ENCODE measurements around the gene NDUFB2. TPM values are rescaled to one million over a fixed set of nuclear protein-coding genes. Genes with fewer than 3 reads are reported as not detected.

Gene NDUFB2
- total RNA-seq, 1 experiment from 2014 or later, result 152 TPM

DNA sequence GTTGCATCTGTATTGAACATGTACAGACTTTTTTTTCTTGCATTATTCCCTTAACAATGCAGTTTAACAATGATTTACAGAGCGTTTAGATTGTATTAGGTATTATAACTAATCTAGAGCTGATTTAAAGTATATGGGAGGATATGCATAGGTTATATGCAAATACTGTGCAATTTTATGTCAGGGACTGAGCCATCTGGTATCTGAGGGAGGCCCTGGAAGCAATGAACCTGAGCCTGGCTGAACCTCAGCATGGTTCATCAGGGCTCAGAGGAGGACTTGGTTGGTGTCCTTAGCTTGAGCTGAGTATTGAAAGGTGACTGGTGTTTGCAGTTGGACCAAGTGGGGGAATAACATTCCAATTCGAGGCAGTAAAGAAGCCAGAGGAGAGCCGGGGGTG, 19.0 kb upstream of the NDUFB2 start:
- TF ChIP-seq ZNF396 (CRISPR knock-in tag; IDR thresholded peaks at IDR 0.05; ENCODE audit: borderline replicate concordance) (no peak), ZNF121 (CRISPR knock-in tag; IDR thresholded peaks at IDR 0.05) (no peak), MXD4 (CRISPR knock-in tag; IDR thresholded peaks at IDR 0.05; ENCODE audit: borderline replicate concordance) (no peak)
- H3K27me3 Mint-ChIP-seq (ENCODE audit: low read depth), result no peaks in the 10 kb centered on the region
- peaks cover under 1% of the 10 kb centered on the region for H3K4me1 Mint-ChIP-seq
- ChIA-PET CTCF (no interaction called here), POLR2A (no interaction called here)
- ATAC-seq, result no peak
- peaks cover 12% of the 10 kb centered on the region for H3K36me3 Mint-ChIP-seq
- DNase-seq (ENCODE audit: low spot score), result no peak
- no peaks in the 10 kb centered on the region for H3K9me3 Mint-ChIP-seq
- no peak overlapping the region for H3K4me3 Mint-ChIP-seq
- no peak overlapping the region for H3K27ac Mint-ChIP-seq

DNA sequence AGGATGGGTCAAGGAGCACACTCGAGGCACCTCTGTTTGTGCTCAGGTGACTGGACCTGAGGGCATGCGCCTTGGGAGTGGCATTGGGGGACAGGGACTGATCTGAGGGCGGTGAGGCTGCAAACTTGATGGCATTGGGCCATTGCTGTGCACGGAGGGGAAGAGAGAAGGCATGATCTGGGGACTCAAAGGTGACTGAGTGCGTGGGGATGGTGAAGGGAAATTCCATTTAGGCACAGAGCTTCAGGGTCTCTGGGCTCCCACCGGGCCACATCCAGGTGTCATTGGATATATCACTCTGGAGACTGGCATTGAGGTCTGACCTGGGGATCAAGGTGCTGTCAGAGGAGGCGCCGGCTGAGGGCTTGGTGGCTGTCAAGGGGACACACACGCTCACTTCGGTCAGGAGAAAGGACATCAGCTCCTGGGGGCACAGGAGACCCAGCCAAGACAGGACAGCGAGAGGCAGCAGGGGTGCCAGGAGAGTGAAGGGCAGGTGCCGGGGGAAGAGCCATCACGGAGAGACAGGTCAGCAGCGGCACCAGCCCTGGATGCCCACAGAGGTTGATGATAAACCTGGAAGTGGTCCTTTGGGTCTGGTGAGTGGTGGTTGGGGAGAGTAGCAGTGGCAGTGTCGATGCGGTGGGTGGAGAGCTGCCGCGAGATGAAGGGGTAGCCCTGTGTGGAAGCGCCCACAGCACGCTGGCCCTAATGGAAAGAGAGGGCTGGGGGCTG, 18.3 kb upstream of the NDUFB2 start:
- Mint-ChIP-seq H3K9me3 (no peaks in the 10 kb centered on the region), H3K27me3 (ENCODE audit: low read depth) (no peaks in the 10 kb centered on the region), H3K4me3 (no peak overlapping the region), H3K4me1 (no peaks in the 10 kb centered on the region), H3K27ac (peak overlapping the region; percentile 45; the same call in 1 of the 2 replicates), H3K36me3 (peaks cover 12% of the 10 kb centered on the region)
- CTCF ChIA-PET, result interaction anchor here (1.4 kb wide), 1 partner anchor 13 kb away, joined by 3 read pairs; no protein-coding TSS in a partner anchor
- ATAC-seq (no peak), DNase-seq (ENCODE audit: low spot score) (no peak)
- POLR2A ChIA-PET, result no interaction called here
- TF ChIP-seq, protein P1, sequence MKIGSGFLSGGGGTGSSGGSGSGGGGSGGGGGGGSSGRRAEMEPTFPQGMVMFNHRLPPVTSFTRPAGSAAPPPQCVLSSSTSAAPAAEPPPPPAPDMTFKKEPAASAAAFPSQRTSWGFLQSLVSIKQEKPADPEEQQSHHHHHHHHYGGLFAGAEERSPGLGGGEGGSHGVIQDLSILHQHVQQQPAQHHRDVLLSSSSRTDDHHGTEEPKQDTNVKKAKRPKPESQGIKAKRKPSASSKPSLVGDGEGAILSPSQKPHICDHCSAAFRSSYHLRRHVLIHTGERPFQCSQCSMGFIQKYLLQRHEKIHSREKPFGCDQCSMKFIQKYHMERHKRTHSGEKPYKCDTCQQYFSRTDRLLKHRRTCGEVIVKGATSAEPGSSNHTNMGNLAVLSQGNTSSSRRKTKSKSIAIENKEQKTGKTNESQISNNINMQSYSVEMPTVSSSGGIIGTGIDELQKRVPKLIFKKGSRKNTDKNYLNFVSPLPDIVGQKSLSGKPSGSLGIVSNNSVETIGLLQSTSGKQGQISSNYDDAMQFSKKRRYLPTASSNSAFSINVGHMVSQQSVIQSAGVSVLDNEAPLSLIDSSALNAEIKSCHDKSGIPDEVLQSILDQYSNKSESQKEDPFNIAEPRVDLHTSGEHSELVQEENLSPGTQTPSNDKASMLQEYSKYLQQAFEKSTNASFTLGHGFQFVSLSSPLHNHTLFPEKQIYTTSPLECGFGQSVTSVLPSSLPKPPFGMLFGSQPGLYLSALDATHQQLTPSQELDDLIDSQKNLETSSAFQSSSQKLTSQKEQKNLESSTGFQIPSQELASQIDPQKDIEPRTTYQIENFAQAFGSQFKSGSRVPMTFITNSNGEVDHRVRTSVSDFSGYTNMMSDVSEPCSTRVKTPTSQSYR (CRISPR knock-in tag; IDR thresholded peaks at IDR 0.05), result no peak
- no peak for TF ChIP-seq NR2C2 (CRISPR knock-in tag; IDR thresholded peaks at IDR 0.05)
- TF ChIP-seq, protein P2, sequence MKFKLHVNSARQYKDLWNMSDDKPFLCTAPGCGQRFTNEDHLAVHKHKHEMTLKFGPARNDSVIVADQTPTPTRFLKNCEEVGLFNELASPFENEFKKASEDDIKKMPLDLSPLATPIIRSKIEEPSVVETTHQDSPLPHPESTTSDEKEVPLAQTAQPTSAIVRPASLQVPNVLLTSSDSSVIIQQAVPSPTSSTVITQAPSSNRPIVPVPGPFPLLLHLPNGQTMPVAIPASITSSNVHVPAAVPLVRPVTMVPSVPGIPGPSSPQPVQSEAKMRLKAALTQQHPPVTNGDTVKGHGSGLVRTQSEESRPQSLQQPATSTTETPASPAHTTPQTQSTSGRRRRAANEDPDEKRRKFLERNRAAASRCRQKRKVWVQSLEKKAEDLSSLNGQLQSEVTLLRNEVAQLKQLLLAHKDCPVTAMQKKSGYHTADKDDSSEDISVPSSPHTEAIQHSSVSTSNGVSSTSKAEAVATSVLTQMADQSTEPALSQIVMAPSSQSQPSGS (CRISPR knock-in tag; IDR thresholded peaks at IDR 0.05; ENCODE audit: borderline replicate concordance, low read depth), result no peak
- TF ChIP-seq, protein P3, sequence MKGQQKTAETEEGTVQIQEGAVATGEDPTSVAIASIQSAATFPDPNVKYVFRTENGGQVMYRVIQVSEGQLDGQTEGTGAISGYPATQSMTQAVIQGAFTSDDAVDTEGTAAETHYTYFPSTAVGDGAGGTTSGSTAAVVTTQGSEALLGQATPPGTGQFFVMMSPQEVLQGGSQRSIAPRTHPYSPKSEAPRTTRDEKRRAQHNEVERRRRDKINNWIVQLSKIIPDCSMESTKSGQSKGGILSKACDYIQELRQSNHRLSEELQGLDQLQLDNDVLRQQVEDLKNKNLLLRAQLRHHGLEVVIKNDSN (CRISPR knock-in tag; IDR thresholded peaks at IDR 0.05), result no peak
- TF ChIP-seq, protein P4, sequence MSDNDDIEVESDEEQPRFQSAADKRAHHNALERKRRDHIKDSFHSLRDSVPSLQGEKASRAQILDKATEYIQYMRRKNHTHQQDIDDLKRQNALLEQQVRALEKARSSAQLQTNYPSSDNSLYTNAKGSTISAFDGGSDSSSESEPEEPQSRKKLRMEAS (CRISPR knock-in tag; IDR thresholded peaks at IDR 0.05), result no peak
- TF ChIP-seq, protein P5, sequence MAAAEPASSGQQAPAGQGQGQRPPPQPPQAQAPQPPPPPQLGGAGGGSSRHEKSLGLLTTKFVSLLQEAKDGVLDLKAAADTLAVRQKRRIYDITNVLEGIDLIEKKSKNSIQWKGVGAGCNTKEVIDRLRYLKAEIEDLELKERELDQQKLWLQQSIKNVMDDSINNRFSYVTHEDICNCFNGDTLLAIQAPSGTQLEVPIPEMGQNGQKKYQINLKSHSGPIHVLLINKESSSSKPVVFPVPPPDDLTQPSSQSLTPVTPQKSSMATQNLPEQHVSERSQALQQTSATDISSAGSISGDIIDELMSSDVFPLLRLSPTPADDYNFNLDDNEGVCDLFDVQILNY (CRISPR knock-in tag; IDR thresholded peaks at IDR 0.05), result no peak
- TF ChIP-seq FOXJ3 (CRISPR knock-in tag; IDR thresholded peaks at IDR 0.05; ENCODE audit: borderline replicate concordance), result no peak
- TF ChIP-seq TCF7 (CRISPR knock-in tag; IDR thresholded peaks at IDR 0.05; ENCODE audit: low read depth), result no peak
- TF ChIP-seq, protein P6, sequence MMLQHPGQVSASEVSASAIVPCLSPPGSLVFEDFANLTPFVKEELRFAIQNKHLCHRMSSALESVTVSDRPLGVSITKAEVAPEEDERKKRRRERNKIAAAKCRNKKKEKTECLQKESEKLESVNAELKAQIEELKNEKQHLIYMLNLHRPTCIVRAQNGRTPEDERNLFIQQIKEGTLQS (CRISPR knock-in tag; conservative IDR thresholded peaks at IDR 0.05), result no peak
- TF ChIP-seq ZNF121 (CRISPR knock-in tag; IDR thresholded peaks at IDR 0.05), result no peak
- no peak for TF ChIP-seq NFATC4 (CRISPR knock-in tag; IDR thresholded peaks at IDR 0.05)
- TF ChIP-seq, protein P7, sequence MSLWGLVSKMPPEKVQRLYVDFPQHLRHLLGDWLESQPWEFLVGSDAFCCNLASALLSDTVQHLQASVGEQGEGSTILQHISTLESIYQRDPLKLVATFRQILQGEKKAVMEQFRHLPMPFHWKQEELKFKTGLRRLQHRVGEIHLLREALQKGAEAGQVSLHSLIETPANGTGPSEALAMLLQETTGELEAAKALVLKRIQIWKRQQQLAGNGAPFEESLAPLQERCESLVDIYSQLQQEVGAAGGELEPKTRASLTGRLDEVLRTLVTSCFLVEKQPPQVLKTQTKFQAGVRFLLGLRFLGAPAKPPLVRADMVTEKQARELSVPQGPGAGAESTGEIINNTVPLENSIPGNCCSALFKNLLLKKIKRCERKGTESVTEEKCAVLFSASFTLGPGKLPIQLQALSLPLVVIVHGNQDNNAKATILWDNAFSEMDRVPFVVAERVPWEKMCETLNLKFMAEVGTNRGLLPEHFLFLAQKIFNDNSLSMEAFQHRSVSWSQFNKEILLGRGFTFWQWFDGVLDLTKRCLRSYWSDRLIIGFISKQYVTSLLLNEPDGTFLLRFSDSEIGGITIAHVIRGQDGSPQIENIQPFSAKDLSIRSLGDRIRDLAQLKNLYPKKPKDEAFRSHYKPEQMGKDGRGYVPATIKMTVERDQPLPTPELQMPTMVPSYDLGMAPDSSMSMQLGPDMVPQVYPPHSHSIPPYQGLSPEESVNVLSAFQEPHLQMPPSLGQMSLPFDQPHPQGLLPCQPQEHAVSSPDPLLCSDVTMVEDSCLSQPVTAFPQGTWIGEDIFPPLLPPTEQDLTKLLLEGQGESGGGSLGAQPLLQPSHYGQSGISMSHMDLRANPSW (CRISPR knock-in tag; conservative IDR thresholded peaks at IDR 0.05; ENCODE audit: low read depth), result no peak
- TF ChIP-seq, protein P8, sequence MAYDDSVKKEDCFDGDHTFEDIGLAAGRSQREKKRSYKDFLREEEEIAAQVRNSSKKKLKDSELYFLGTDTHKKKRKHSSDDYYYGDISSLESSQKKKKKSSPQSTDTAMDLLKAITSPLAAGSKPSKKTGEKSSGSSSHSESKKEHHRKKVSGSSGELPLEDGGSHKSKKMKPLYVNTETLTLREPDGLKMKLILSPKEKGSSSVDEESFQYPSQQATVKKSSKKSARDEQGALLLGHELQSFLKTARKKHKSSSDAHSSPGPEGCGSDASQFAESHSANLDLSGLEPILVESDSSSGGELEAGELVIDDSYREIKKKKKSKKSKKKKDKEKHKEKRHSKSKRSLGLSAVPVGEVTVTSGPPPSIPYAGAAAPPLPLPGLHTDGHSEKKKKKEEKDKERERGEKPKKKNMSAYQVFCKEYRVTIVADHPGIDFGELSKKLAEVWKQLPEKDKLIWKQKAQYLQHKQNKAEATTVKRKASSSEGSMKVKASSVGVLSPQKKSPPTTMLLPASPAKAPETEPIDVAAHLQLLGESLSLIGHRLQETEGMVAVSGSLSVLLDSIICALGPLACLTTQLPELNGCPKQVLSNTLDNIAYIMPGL (CRISPR knock-in tag; IDR thresholded peaks at IDR 0.05), result no peak
- TF ChIP-seq, protein P9, sequence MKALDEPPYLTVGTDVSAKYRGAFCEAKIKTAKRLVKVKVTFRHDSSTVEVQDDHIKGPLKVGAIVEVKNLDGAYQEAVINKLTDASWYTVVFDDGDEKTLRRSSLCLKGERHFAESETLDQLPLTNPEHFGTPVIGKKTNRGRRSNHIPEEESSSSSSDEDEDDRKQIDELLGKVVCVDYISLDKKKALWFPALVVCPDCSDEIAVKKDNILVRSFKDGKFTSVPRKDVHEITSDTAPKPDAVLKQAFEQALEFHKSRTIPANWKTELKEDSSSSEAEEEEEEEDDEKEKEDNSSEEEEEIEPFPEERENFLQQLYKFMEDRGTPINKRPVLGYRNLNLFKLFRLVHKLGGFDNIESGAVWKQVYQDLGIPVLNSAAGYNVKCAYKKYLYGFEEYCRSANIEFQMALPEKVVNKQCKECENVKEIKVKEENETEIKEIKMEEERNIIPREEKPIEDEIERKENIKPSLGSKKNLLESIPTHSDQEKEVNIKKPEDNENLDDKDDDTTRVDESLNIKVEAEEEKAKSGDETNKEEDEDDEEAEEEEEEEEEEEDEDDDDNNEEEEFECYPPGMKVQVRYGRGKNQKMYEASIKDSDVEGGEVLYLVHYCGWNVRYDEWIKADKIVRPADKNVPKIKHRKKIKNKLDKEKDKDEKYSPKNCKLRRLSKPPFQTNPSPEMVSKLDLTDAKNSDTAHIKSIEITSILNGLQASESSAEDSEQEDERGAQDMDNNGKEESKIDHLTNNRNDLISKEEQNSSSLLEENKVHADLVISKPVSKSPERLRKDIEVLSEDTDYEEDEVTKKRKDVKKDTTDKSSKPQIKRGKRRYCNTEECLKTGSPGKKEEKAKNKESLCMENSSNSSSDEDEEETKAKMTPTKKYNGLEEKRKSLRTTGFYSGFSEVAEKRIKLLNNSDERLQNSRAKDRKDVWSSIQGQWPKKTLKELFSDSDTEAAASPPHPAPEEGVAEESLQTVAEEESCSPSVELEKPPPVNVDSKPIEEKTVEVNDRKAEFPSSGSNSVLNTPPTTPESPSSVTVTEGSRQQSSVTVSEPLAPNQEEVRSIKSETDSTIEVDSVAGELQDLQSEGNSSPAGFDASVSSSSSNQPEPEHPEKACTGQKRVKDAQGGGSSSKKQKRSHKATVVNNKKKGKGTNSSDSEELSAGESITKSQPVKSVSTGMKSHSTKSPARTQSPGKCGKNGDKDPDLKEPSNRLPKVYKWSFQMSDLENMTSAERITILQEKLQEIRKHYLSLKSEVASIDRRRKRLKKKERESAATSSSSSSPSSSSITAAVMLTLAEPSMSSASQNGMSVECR (CRISPR knock-in tag; IDR thresholded peaks at IDR 0.05; ENCODE audit: borderline replicate concordance), result no peak
- TF ChIP-seq JUN (CRISPR knock-in tag; IDR thresholded peaks at IDR 0.05), result no peak
- no peak for TF ChIP-seq ZNF423 (CRISPR knock-in tag; IDR thresholded peaks at IDR 0.05)

All from WTC11 (cell line).